Endodermal cell (in vitro differentiated cells): Measurements from ENCODE around the gene DDI2. TPM values are rescaled to one million over a fixed set of nuclear protein-coding genes. Genes with fewer than 3 reads are reported as not detected.

Experiments
- DNase-seq: peaks from one replicate; pipeline ENCODE4 v3.0.0-alpha.2; 2017
- H3K27ac ChIP-seq: 2 replicates; pipeline ENCODE4 v1.5.1; 2013; ENCODE audit warnings: mild to moderate bottlenecking, low read depth, low read length, moderate library complexity
- H3K27me3 ChIP-seq: 2 replicates; pipeline ENCODE4 v1.6.1; 2013; ENCODE audit warnings: mild to moderate bottlenecking, low read length, moderate library complexity; ENCODE audit not compliant: insufficient read depth, control insufficient read depth, poor library complexity, severe bottlenecking
- H3K36me3 ChIP-seq: 2 replicates; pipeline ENCODE4 v1.7.0; 2013; ENCODE audit warnings: mild to moderate bottlenecking, low read length, moderate library complexity; ENCODE audit not compliant: control insufficient read depth, insufficient read depth
- H3K4me1 ChIP-seq: one replicate; pipeline ENCODE4 v1.7.0; 2013; ENCODE audit warnings: low read length; ENCODE audit not compliant: control insufficient read depth, insufficient read depth
- H3K4me3 ChIP-seq: 2 replicates; pipeline ENCODE4 v1.5.1; 2013; ENCODE audit warnings: mild to moderate bottlenecking, low read length, moderate library complexity
- H3K9ac ChIP-seq: 2 replicates; pipeline ENCODE4 v1.6.1; 2013; ENCODE audit warnings: mild to moderate bottlenecking, low read length, moderate library complexity; ENCODE audit not compliant: poor library complexity, severe bottlenecking; ENCODE audit errors: extremely low read depth
- H3K9me3 ChIP-seq: 2 replicates; pipeline ENCODE4 v1.6.1; 2013; ENCODE audit warnings: mild to moderate bottlenecking, low read length, moderate library complexity; ENCODE audit not compliant: control insufficient read depth
- H3K27ac Mint-ChIP-seq: 2 replicates; pipeline ENCODE4 v1.8.0; 2020; ENCODE audit warnings: mixed read lengths
- H3K27me3 Mint-ChIP-seq: 2 replicates; pipeline ENCODE4 v1.8.0; 2021; ENCODE audit warnings: mild to moderate bottlenecking, mixed read lengths; ENCODE audit not compliant: insufficient read depth
- H3K36me3 Mint-ChIP-seq: 2 replicates; pipeline ENCODE4 v1.8.0; 2020; ENCODE audit warnings: low read depth, mixed read lengths
- H3K4me1 Mint-ChIP-seq: 2 replicates; pipeline ENCODE4 v1.8.0; 2020; ENCODE audit warnings: mixed read lengths
- H3K4me3 Mint-ChIP-seq: 2 replicates; pipeline ENCODE4 v1.8.0; 2020; ENCODE audit warnings: mild to moderate bottlenecking, moderate library complexity, mixed read lengths
- H3K9me3 Mint-ChIP-seq: 2 replicates; pipeline ENCODE4 v1.8.0; 2020; ENCODE audit warnings: mild to moderate bottlenecking, mixed read lengths
- WGBS, 2 experiments: methylation state at CpG; one replicate each; pipeline versions ENCODE4 v1.1.5 to v1.1.7; 2013; ENCODE audit warnings: missing lambda C conversion rate in 2 of 2, mixed read lengths in 1 of 2; ENCODE audit not compliant: insufficient coverage in 1 of 2, insufficient read length in 1 of 2; 5-methylcytosine and 5-hydroxymethylcytosine counted together
- total RNA-seq, 2 donors: library from RNA; stranded (reverse); fragmentation: NEBNext Ultra II Directional in 1 of 2; extraction: Animal tissue kit (Norgen Biotek cat#: 25700) in 1 of 2; gene quantifications; 2 replicates in 1 of 2; 3 replicates in 1 of 2; pipeline ENCODE4 v1.2.1, GENCODE V29; 2021
- TF ChIP-seq, protein P1 (sequence below): fragments of 200-600 bp; sonication (generic); conservative IDR thresholded peaks from 2 replicates; pipeline ENCODE4 v1.5.0; 2021; ENCODE audit warnings: antibody characterized with exemption, mild to moderate bottlenecking

DDI2 gene
- total RNA-seq, 2 donors from 2014 or later: 36.0 to 37.6 TPM

DNA sequence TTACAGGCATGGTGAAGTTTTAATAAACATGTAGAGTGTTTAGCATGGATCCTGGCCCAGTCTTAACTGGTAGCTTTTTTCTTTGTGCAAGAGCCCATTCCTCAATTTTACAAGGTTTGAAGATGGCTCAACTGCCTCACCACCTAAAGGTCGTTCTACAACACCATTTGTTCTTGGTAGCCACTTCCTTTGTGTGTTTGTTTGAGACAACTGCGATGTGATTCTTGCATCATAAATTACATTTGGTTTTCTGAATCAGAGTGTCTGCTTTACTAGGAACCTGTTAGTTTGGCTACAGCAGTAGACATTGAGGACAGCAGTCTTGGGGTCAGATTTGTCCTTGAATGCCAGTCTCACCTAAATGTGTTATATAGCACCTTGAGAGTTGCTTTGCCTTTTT lies 70.2 kb downstream of the DDI2 start:
- no peak for DNase-seq
- Histone ChIP-seq H3K4me3 (no peak overlapping the region), H3K4me1 (peaks cover 3% of the 10 kb centered on the region), H3K27me3 (no peaks in the 10 kb centered on the region), H3K9ac (no peak overlapping the region), H3K27ac (no peak overlapping the region), H3K36me3 (peaks cover 17% of the 10 kb centered on the region), H3K9me3 (no peaks in the 10 kb centered on the region)
- no peaks in the 10 kb centered on the region for H3K27me3 Mint-ChIP-seq
- no peak overlapping the region for H3K27ac Mint-ChIP-seq
- H3K4me3 Mint-ChIP-seq: no peak overlapping the region
- H3K9me3 Mint-ChIP-seq: no peaks in the 10 kb centered on the region
- H3K36me3 Mint-ChIP-seq: peaks cover 24% of the 10 kb centered on the region
- 88 to 93% methylated on average over 1 to 2 of the region's 2 CpGs for WGBS, 2 experiments
- H3K4me1 Mint-ChIP-seq: peaks cover 21% of the 10 kb centered on the region
- TF ChIP-seq, protein P1, sequence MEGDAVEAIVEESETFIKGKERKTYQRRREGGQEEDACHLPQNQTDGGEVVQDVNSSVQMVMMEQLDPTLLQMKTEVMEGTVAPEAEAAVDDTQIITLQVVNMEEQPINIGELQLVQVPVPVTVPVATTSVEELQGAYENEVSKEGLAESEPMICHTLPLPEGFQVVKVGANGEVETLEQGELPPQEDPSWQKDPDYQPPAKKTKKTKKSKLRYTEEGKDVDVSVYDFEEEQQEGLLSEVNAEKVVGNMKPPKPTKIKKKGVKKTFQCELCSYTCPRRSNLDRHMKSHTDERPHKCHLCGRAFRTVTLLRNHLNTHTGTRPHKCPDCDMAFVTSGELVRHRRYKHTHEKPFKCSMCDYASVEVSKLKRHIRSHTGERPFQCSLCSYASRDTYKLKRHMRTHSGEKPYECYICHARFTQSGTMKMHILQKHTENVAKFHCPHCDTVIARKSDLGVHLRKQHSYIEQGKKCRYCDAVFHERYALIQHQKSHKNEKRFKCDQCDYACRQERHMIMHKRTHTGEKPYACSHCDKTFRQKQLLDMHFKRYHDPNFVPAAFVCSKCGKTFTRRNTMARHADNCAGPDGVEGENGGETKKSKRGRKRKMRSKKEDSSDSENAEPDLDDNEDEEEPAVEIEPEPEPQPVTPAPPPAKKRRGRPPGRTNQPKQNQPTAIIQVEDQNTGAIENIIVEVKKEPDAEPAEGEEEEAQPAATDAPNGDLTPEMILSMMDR: no peak

- peaks cover 17% of the 10 kb centered on the region for H3K36me3 ChIP-seq
- no peaks in the 10 kb centered on the region for H3K27me3 ChIP-seq
- no peaks in the 10 kb centered on the region for H3K27me3 Mint-ChIP-seq
- H3K4me1 Mint-ChIP-seq: peaks cover 11% of the 10 kb centered on the region
- H3K9ac ChIP-seq: no peak overlapping the region
- no peak overlapping the region for H3K4me3 Mint-ChIP-seq
- TF ChIP-seq, protein P1: no peak
- WGBS, 2 experiments: 94 to 96% methylated on average over 6 of the region's 6 CpGs
- H3K27ac ChIP-seq: no peak overlapping the region
- no peak overlapping the region for H3K4me3 ChIP-seq
- H3K4me1 ChIP-seq: peaks cover 3% of the 10 kb centered on the region
- H3K36me3 Mint-ChIP-seq: peaks cover 26% of the 10 kb centered on the region
- no peaks in the 10 kb centered on the region for H3K9me3 ChIP-seq
- H3K27ac Mint-ChIP-seq: no peak overlapping the region
- H3K9me3 Mint-ChIP-seq: no peaks in the 10 kb centered on the region
- DNase-seq: no peak
Measured at GRCh38 chr1:15690317-15690716, 73.1 kb downstream of the DDI2 start.

DNA sequence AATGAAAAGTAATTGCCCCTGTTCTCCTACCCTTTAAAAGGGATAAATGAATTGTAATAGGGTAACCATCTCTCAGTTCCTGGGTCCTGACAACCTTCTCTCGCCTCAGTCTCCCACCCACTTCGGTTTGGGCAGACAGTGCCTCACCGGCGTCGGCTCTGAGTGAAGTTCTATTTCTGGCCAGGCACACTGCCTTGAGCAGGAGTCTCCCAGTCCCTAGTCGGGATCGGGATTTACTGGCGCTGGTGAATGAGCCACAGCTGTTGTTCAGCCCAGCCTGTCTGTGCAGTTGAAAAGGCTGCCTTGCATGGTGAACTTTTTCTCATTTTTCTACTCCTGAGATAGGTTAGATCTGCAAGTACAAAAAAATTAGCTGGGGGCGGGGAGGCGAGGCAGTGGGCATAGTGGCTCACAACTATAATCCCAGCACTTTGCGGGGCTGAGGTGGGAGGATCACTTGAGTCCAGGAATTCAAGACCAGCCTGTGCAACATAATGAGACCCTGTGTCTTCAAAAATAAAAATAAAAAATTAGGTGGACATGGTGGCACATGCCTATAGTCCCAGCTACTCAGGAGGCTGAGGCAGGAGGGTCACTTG lies 74.3 kb downstream of the DDI2 start:
- no peak for DNase-seq
- H3K9me3 ChIP-seq: no peaks in the 10 kb centered on the region

More for the DNA sequence above, 74.3 kb downstream of the DDI2 start:
- no peaks in the 10 kb centered on the region for H3K27me3 Mint-ChIP-seq
- no peaks in the 10 kb centered on the region for H3K4me1 ChIP-seq
- no peak overlapping the region for H3K9ac ChIP-seq
- H3K4me3 Mint-ChIP-seq: no peak overlapping the region
- H3K27me3 ChIP-seq: no peaks in the 10 kb centered on the region
- H3K9me3 Mint-ChIP-seq: no peaks in the 10 kb centered on the region
- H3K27ac ChIP-seq: no peak overlapping the region
- WGBS, 2 experiments: 96% methylated on average over 11 of the region's 11 CpGs
- peak overlapping the region; percentile 21 for H3K27ac Mint-ChIP-seq
- H3K4me3 ChIP-seq: no peak overlapping the region
- TF ChIP-seq, protein P1: no peak
- peaks cover 5% of the 10 kb centered on the region for H3K4me1 Mint-ChIP-seq
- peaks cover 25% of the 10 kb centered on the region for H3K36me3 Mint-ChIP-seq
- peaks cover 17% of the 10 kb centered on the region for H3K36me3 ChIP-seq
